Umbilical cord (tissue), 2 donors: ENCODE data around the gene HDAC4. TPM values are rescaled to one million over a fixed set of nuclear protein-coding genes. Genes with fewer than 3 reads are reported as not detected.
"Not testable (repeated sequence)": the region's sequence is repeated elsewhere in the genome, so short reads cannot be mapped to it uniquely, and the experiment has no call there.

Experiments
- DNase-seq: peaks from one replicate; pipeline ENCODE4 v3.0.0-alpha.2; 2015; ENCODE audit warnings: low spot score
- total RNA-seq: library from RNA; depleted of rRNA; stranded (reverse); fragments of >200 nt; gene quantifications from one replicate; pipeline ENCODE4 v1.2.3, GENCODE V29; 2014; ENCODE audit warnings: low replicate concordance; ENCODE audit not compliant: insufficient read depth

The HDAC4 gene
- total RNA-seq, 1 donor from 2014 or later, result 99.4 TPM

GRCh38 chr2:239053801-239054503 is 346.9 kb downstream of the HDAC4 start:
- no peak for DNase-seq

GRCh38 chr2:239052798-239053665 is 347.8 kb downstream of the HDAC4 start:
- no peak for DNase-seq

GRCh38 chr2:239051891-239052445 is 348.9 kb downstream of the HDAC4 start:
- DNase-seq, result no peak

- no peak for DNase-seq
Measured at GRCh38 chr2:239050252-239050649, 350.6 kb downstream of the HDAC4 start.

- no peak for DNase-seq
Measured at GRCh38 chr2:239049421-239050251, 351.2 kb downstream of the HDAC4 start.

GRCh38 chr2:239048736-239049135 is 352.1 kb downstream of the HDAC4 start:
- no peak for DNase-seq

- no peak for DNase-seq
Measured at GRCh38 chr2:239047861-239048260, 353.0 kb downstream of the HDAC4 start.

- no peak for DNase-seq
Measured at GRCh38 chr2:239047420-239047819, 353.4 kb downstream of the HDAC4 start.

GRCh38 chr2:239046822-239047221 is 354.0 kb downstream of the HDAC4 start:
- no peak for DNase-seq

GRCh38 chr2:239044336-239044735 is 356.5 kb downstream of the HDAC4 start:
- no peak for DNase-seq

- no peak for DNase-seq
Measured at GRCh38 chr2:239043326-239043725, 357.5 kb downstream of the HDAC4 start.

- no peak for DNase-seq
Measured at GRCh38 chr2:239042551-239043320, 358.1 kb downstream of the HDAC4 start.

- DNase-seq, result no peak
Measured at GRCh38 chr2:239042046-239042445, 358.8 kb downstream of the HDAC4 start.

- no peak for DNase-seq
Measured at GRCh38 chr2:239041062-239041461, 359.8 kb downstream of the HDAC4 start.

- DNase-seq, result peak; percentile 27
Measured at GRCh38 chr2:239040152-239040761, 360.6 kb downstream of the HDAC4 start.

- DNase-seq, result no peak
Measured at GRCh38 chr2:239039479-239039861, 361.4 kb downstream of the HDAC4 start.

GRCh38 chr2:239038773-239039478 is 361.9 kb downstream of the HDAC4 start:
- DNase-seq, result no peak

GRCh38 chr2:239038284-239038683 is 362.5 kb downstream of the HDAC4 start:
- not testable (repeated sequence) for DNase-seq

GRCh38 chr2:239037559-239037910 is 363.3 kb downstream of the HDAC4 start:
- DNase-seq, result no peak
